ENCODE data around the gene MAP2. TPM values are rescaled to one million over a fixed set of nuclear protein-coding genes. Genes with fewer than 3 reads are reported as not detected.

Gene MAP2
- total RNA-seq, 2 experiments from 2014 or later: 0.10 TPM; not detected in 1

GRCh38 chr2:209581040-209581439 is 157.2 kb downstream of the MAP2 start:
- DNase-seq (ENCODE audit: low spot score): no peak
- Histone ChIP-seq H3K9me2 (ENCODE audit: insufficient read depth, low read length) (no peaks in the 10 kb centered on the region), H3K79me2 (ENCODE audit: insufficient read depth, low read depth, low read length) (no peaks in the 10 kb centered on the region), H3K36me3 (ENCODE audit: insufficient read depth, low read length) (no peaks in the 10 kb centered on the region), H2AFZ (ENCODE audit: low read length) (no peak overlapping the region), H3K4me1 (ENCODE audit: insufficient read depth, low read length, poor library complexity, severe bottlenecking) (no peaks in the 10 kb centered on the region), H3K4me2 (ENCODE audit: low read length) (no peak overlapping the region), H4K20me1 (ENCODE audit: insufficient read depth, low read length) (no peaks in the 10 kb centered on the region), H3K27ac (ENCODE audit: low read depth, low read length, poor library complexity, severe bottlenecking) (no peak overlapping the region), H3K4me3 (ENCODE audit: low read depth, low read length, poor library complexity, severe bottlenecking) (no peak overlapping the region), H3K9me3 (ENCODE audit: low read length) (no peaks in the 10 kb centered on the region)
- BruUV-seq (replicated peaks): no TSS peak
- intact Hi-C loops (cut with micrococcal nuclease; ENCODE audit: unreplicated experiment): no loop called here
- ChIA-PET POLR2A (no interaction called here), CTCF (ENCODE audit: unreplicated experiment) (no interaction called here)
- TF ChIP-seq EZH2phosphoT487 (IDR thresholded peaks at IDR 0.05; ENCODE audit: borderline replicate concordance, low read depth, low read length): no peak
- TF ChIP-seq CTCF (conservative IDR thresholded peaks at IDR 0.05; ENCODE audit: low read length): no peak

DNA sequence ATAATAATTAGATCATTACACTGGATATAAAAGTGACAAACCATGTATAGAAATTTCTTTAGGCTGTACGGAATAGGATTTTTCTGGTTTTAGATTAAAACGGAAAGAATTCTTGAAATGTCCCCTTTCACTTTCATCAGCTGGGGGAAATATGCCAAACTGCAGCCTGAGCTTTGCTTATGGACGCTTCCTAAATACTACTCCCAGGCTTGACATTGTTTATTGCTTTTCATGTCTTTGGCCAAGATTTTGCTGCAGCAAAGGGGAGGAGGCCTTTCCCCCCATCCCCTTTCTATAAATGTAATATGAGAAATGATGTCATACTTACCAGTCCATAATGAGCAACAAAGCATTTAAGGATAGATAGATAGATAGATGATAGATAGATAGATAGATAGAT is 158.4 kb downstream of the MAP2 start:
- Histone ChIP-seq H3K4me3 (ENCODE audit: low read depth, low read length, poor library complexity, severe bottlenecking) (no peak overlapping the region), H2AFZ (ENCODE audit: low read length) (no peak overlapping the region), H3K79me2 (ENCODE audit: insufficient read depth, low read depth, low read length) (no peaks in the 10 kb centered on the region), H3K4me2 (ENCODE audit: low read length) (no peak overlapping the region), H4K20me1 (ENCODE audit: insufficient read depth, low read length) (no peaks in the 10 kb centered on the region), H3K36me3 (ENCODE audit: insufficient read depth, low read length) (no peaks in the 10 kb centered on the region), H3K27ac (ENCODE audit: low read depth, low read length, poor library complexity, severe bottlenecking) (no peak overlapping the region), H3K4me1 (ENCODE audit: insufficient read depth, low read length, poor library complexity, severe bottlenecking) (no peaks in the 10 kb centered on the region), H3K9me3 (ENCODE audit: low read length) (no peaks in the 10 kb centered on the region), H3K9me2 (ENCODE audit: insufficient read depth, low read length) (no peaks in the 10 kb centered on the region)
- BruUV-seq (replicated peaks): no TSS peak
- ChIA-PET CTCF (ENCODE audit: unreplicated experiment) (no interaction called here), POLR2A (interaction anchor here (0.7 to 1.0 kb wide), 2 partner anchors 231 to 1180 kb away, joined by 3 to 4 read pairs; no protein-coding TSS in a partner anchor)
- intact Hi-C loops (cut with micrococcal nuclease; ENCODE audit: unreplicated experiment): no loop called here
- DNase-seq (ENCODE audit: low spot score): no peak
- TF ChIP-seq CTCF (conservative IDR thresholded peaks at IDR 0.05; ENCODE audit: low read length) (no peak), EZH2phosphoT487 (IDR thresholded peaks at IDR 0.05; ENCODE audit: borderline replicate concordance, low read depth, low read length) (no peak)

- Histone ChIP-seq H3K4me1 (ENCODE audit: insufficient read depth, low read length, poor library complexity, severe bottlenecking) (no peaks in the 10 kb centered on the region), H3K36me3 (ENCODE audit: insufficient read depth, low read length) (no peaks in the 10 kb centered on the region), H3K27ac (ENCODE audit: low read depth, low read length, poor library complexity, severe bottlenecking) (no peak overlapping the region), H2AFZ (ENCODE audit: low read length) (no peak overlapping the region), H3K4me3 (ENCODE audit: low read depth, low read length, poor library complexity, severe bottlenecking) (no peak overlapping the region), H3K9me2 (ENCODE audit: insufficient read depth, low read length) (no peaks in the 10 kb centered on the region), H3K79me2 (ENCODE audit: insufficient read depth, low read depth, low read length) (no peaks in the 10 kb centered on the region), H3K9me3 (ENCODE audit: low read length) (no peaks in the 10 kb centered on the region), H3K4me2 (ENCODE audit: low read length) (no peak overlapping the region), H4K20me1 (ENCODE audit: insufficient read depth, low read length) (no peaks in the 10 kb centered on the region)
- CTCF ChIA-PET (ENCODE audit: unreplicated experiment): no interaction called here
- no peak for DNase-seq (ENCODE audit: low spot score)
- no peak for TF ChIP-seq EZH2phosphoT487 (IDR thresholded peaks at IDR 0.05; ENCODE audit: borderline replicate concordance, low read depth, low read length)
- TF ChIP-seq CTCF (conservative IDR thresholded peaks at IDR 0.05; ENCODE audit: low read length): no peak
- POLR2A ChIA-PET: no interaction called here
- intact Hi-C loops (cut with micrococcal nuclease; ENCODE audit: unreplicated experiment): no loop called here
- BruUV-seq (replicated peaks): no TSS peak
Observed at GRCh38 chr2:209584472-209584871, 160.6 kb downstream of the MAP2 start.

All from OCI-LY7 (cell line).